HL-60 (cell line): ENCODE measurements around the gene PTPN1.

Source experiments
- DNase-seq, 2 experiments: peaks; one replicate each; pipeline ENCODE4 v3.0.0-alpha.2; 2010 to 2020; ENCODE audit warnings: low read depth in 1 of 2, low spot score in 1 of 2
- H3K27ac ChIP-seq: fragments of 250-450 bp; sonication (Bioruptor Pico); replicated peaks from 2 replicates; pipeline ENCODE4 v1.5.1; 2020; ENCODE audit warnings: mild to moderate bottlenecking, moderate library complexity
- H3K27me3 ChIP-seq: fragments of 250-450 bp; sonication (Bioruptor Pico); 2 replicates; pipeline ENCODE4 v1.5.1; 2021; ENCODE audit warnings: mild to moderate bottlenecking, moderate library complexity; ENCODE audit not compliant: insufficient read depth, poor library complexity, severe bottlenecking
- H3K4me3 ChIP-seq: replicated peaks from 2 replicates; pipeline ENCODE4 v1.5.1; 2011; ENCODE audit warnings: mild to moderate bottlenecking, control low read depth, low read length; ENCODE audit not compliant: insufficient read depth
- CTCF ChIP-seq: IDR thresholded peaks from one replicate; pipeline ENCODE4 v1.5.1; 2011; ENCODE audit warnings: low read length, control low read depth, inconsistent platforms; ENCODE audit not compliant: insufficient read depth
- GABPA ChIP-seq: IDR thresholded peaks from 2 replicates; pipeline ENCODE4 v1.6.1; 2012; ENCODE audit warnings: low read depth
- POLR2AphosphoS5 ChIP-seq: IDR thresholded peaks from 2 replicates; pipeline ENCODE4 v1.6.1; 2012; ENCODE audit warnings: low read depth
- REST ChIP-seq: IDR thresholded peaks from 2 replicates; pipeline ENCODE4 v1.6.1; 2012; ENCODE audit warnings: low read depth; ENCODE audit not compliant: insufficient replicate concordance
- SPI1 ChIP-seq: IDR thresholded peaks from 2 replicates; pipeline ENCODE4 v1.6.1; 2012; ENCODE audit warnings: low read depth, mild to moderate bottlenecking, borderline replicate concordance

Gene PTPN1

DNA sequence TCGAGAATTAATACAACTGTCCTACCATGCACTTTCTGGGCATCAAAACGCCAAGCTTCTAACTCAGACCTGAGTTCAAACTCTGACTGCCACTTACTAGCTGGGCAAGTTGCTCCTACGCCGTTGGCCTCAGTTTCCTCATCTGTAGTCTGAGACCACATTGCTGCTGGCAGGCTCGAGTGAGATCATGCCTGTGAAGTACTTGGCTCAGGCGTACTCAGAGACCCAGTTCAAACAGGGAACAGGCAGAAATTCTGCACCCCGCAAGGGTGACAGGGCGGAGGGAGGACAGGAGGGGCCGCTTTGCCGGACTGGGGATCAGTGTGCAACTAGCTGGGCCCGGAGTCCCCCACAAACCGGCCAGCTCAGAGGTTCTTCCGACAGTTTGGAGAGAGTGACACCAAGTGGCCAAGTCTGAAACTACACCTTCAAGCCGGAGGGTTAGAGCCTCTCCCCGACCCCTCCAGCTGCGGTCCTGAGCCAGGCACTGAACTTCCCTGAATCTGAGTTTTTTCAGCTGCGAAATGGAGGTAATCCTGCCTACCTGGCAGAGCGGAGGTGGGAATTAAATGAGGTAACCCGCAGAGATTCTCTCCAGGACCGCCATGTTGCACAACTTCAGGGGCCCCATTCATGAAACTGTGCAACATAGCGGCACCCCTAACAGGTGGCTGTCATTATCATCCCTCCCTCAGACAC is 46.0 kb upstream of the PTPN1 start:
- TF ChIP-seq GABPA: no peak
- no peak for TF ChIP-seq SPI1
- TF ChIP-seq REST: no peak
- TF ChIP-seq CTCF: peak; percentile 38
- TF ChIP-seq POLR2AphosphoS5: no peak
- Histone ChIP-seq H3K4me3 (no peak overlapping the region), H3K27ac (no peak overlapping the region), H3K27me3 (no peaks in the 10 kb centered on the region)
- peak; percentile 44 to 57 for DNase-seq

GRCh38 chr20:50464725-50465650 is 45.2 kb upstream of the PTPN1 start:
- TF ChIP-seq CTCF (no peak), SPI1 (no peak), POLR2AphosphoS5 (no peak), REST (no peak), GABPA (no peak)
- Histone ChIP-seq H3K4me3 (no peak overlapping the region), H3K27me3 (no peaks in the 10 kb centered on the region), H3K27ac (no peak overlapping the region)
- DNase-seq: no peak

GRCh38 chr20:50467174-50467573 is 43.0 kb upstream of the PTPN1 start:
- Histone ChIP-seq H3K27me3 (no peaks in the 10 kb centered on the region), H3K27ac (no peak overlapping the region), H3K4me3 (no peak overlapping the region)
- no peak for TF ChIP-seq GABPA
- DNase-seq: no peak

DNA sequence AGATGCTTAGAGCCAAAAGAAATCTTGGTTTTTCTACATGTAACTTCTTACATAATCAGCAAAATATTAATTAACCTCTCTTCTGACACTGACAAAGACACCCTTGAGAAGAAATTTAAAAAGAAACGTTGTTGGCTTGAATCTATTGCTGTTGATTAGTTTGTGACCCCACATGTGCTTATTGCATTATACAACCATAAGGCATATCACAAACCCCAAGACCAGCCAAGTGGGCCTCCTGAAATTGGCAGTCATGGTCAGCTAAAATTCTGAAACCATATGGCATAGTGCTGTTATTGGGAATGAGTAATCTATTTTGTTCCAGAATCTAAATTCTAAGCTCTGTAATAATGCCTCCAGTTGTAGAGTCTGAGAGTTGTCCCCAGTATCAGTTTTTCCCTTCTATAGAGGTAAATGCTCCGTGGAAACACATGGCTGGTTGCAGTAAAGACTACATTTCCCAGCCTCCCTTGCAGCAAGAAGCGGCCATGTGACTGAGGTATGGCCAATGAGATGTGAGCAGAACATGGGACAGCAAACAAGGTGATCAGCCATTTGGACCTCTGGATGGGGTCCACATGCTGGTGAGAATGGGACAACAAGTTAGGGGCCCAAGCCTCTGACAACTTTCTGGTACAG is 42.3 kb upstream of the PTPN1 start:
- peak in 1 of 2 experiments; percentile 51 for DNase-seq
- H3K27me3 ChIP-seq: no peaks in the 10 kb centered on the region
- no peak overlapping the region for H3K4me3 ChIP-seq
- no peak overlapping the region for H3K27ac ChIP-seq
- TF ChIP-seq GABPA: no peak
- TF ChIP-seq CTCF: no peak
- TF ChIP-seq SPI1: no peak
- no peak for TF ChIP-seq POLR2AphosphoS5
- no peak for TF ChIP-seq REST
